ENCODE results near the gene NBEA.

- TF ChIP-seq CTCF (IDR thresholded peaks at IDR 0.05) (no peak), POLR2A (IDR thresholded peaks at IDR 0.05) (no peak)
Measured at GRCh38 chr13:35392768-35393167, 450.7 kb downstream of the NBEA start.

Data from heart left ventricle (tissue), 13 donors.